Gastroesophageal sphincter (tissue), 4 donors: ENCODE results near the gene REEP1. TPM values are rescaled to one million over a fixed set of nuclear protein-coding genes. Genes with fewer than 3 reads are reported as not detected.

Source experiments
- ATAC-seq: fragments of 150-250 bp; one replicate; pipeline ENCODE4 v1.9.1; 2016; ENCODE audit warnings: mild to moderate bottlenecking, moderate library complexity
- H3K27ac ChIP-seq, 4 donors: fragments of 200-600 bp; sonication (generic) in 3 of 4; 1 replicate in 3 of 4; 2 replicates in 1 of 4; pipeline ENCODE4 v1.5.1; 2016 to 2019
- H3K27me3 ChIP-seq: fragments of 200-600 bp; sonication (generic); one replicate; pipeline ENCODE4 v1.5.1; 2019
- H3K36me3 ChIP-seq, 2 donors: fragments of 200-600 bp; sonication (generic); one replicate each; pipeline ENCODE4 v1.5.1; 2019; ENCODE audit warnings: control low read depth in 1 of 2
- H3K4me1 ChIP-seq, 3 donors: fragments of 200-600 bp; sonication (generic); 1 replicate in 2 of 3; 2 replicates in 1 of 3; pipeline ENCODE4 v1.5.1; 2016 to 2019; ENCODE audit warnings: control low read depth in 2 of 3
- H3K4me3 ChIP-seq, 2 donors: fragments of 200-600 bp; sonication (generic); one replicate each; pipeline ENCODE4 v1.5.1; 2019; ENCODE audit warnings: mild to moderate bottlenecking in 1 of 2, moderate library complexity in 1 of 2
- H3K9me3 ChIP-seq, 3 donors: fragments of 200-600 bp; sonication (generic); one replicate each; pipeline ENCODE4 v1.5.1; 2017 to 2019; ENCODE audit warnings: control low read depth in 2 of 3
- EP300 ChIP-seq: sonication (generic); formaldehyde crosslinking; IDR thresholded peaks from one replicate; pipeline ENCODE4 v1.6.1; 2017; ENCODE audit warnings: antibody characterized with exemption, mild to moderate bottlenecking
- POLR2A ChIP-seq, 2 donors: fragments of 450-650 bp; IDR thresholded peaks; one replicate each; pipeline ENCODE4 v1.6.1; 2017; ENCODE audit warnings: antibody characterized with exemption in 2 of 2, mild to moderate bottlenecking in 2 of 2, moderate library complexity in 1 of 2
- POLR2AphosphoS5 ChIP-seq: sonication (generic); formaldehyde crosslinking; IDR thresholded peaks from one replicate; pipeline ENCODE4 v1.6.1; 2017; ENCODE audit warnings: antibody characterized with exemption
- WGBS, 2 donors: methylation state at CpG; one replicate each; pipeline ENCODE4 v1.1.5; 2018; ENCODE audit warnings: low coverage in 1 of 2; 5-methylcytosine and 5-hydroxymethylcytosine counted together
- total RNA-seq, 4 donors: library from RNA; depleted of rRNA; stranded (reverse); fragments of >200 nt; gene quantifications; one replicate each; pipeline ENCODE4 v1.1.0, GENCODE V29; 2016
- TF ChIP-seq, protein P1 (sequence below), 4 experiments: fragments of 200-600 bp in 2 of 4; fragments of 450-650 bp in 2 of 4; sonication (generic) in 1 of 4; IDR thresholded peaks; one replicate each; pipeline ENCODE4 v1.5.1; 2017 to 2019; ENCODE audit warnings: antibody characterized with exemption in 4 of 4, mild to moderate bottlenecking in 2 of 4, moderate library complexity in 2 of 4

Gene REEP1
- total RNA-seq, 4 donors from 2014 or later = 22.9 to 107 (median 70.7) TPM

DNA sequence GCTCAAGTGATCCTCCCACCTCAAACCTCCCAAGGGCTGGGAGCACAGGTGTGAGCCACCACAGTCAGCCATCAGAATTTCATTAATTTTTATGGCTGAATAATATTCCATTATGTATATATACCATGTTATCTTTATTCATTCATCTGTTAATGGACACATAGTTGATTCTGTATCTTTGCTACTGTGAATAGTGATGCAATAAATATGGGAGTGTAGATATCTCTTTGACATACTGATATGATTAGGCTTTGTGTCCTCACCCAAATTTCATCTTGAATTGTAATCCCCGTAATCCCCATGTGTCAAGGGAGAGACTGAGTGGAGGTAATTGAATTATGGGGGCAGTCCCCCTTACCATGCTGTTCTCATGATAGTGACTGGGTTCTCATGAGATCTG is 38.2 kb upstream of the REEP1 start:
- Histone ChIP-seq H3K27ac (no peak overlapping the region), H3K4me1 (peaks cover 0 to 7% (median 3%) of the 10 kb centered on the region in 3 donors), H3K9me3 (peaks cover 0 to 2% (median 0%) of the 10 kb centered on the region in 3 donors), H3K4me3 (no peak overlapping the region), H3K27me3 (no peaks in the 10 kb centered on the region), H3K36me3 (no peaks in the 10 kb centered on the region)
- no peak for TF ChIP-seq POLR2AphosphoS5
- TF ChIP-seq, protein P1, sequence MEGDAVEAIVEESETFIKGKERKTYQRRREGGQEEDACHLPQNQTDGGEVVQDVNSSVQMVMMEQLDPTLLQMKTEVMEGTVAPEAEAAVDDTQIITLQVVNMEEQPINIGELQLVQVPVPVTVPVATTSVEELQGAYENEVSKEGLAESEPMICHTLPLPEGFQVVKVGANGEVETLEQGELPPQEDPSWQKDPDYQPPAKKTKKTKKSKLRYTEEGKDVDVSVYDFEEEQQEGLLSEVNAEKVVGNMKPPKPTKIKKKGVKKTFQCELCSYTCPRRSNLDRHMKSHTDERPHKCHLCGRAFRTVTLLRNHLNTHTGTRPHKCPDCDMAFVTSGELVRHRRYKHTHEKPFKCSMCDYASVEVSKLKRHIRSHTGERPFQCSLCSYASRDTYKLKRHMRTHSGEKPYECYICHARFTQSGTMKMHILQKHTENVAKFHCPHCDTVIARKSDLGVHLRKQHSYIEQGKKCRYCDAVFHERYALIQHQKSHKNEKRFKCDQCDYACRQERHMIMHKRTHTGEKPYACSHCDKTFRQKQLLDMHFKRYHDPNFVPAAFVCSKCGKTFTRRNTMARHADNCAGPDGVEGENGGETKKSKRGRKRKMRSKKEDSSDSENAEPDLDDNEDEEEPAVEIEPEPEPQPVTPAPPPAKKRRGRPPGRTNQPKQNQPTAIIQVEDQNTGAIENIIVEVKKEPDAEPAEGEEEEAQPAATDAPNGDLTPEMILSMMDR (IDR thresholded peaks at IDR 0.05) = no peak
- no peak for TF ChIP-seq EP300
- TF ChIP-seq POLR2A (IDR thresholded peaks at IDR 0.05) = no peak
- ATAC-seq = no peak
- WGBS, 2 donors = 94 to 100% methylated on average over 1 of the region's 1 CpG

- TF ChIP-seq POLR2A (IDR thresholded peaks at IDR 0.05) = no peak
- TF ChIP-seq, protein P1 (IDR thresholded peaks at IDR 0.05) = peak; percentile 57 to 71 (median 64)
These were observed 35.4 kb upstream of the REEP1 start for GRCh38 chr2:86372641-86373502.

DNA sequence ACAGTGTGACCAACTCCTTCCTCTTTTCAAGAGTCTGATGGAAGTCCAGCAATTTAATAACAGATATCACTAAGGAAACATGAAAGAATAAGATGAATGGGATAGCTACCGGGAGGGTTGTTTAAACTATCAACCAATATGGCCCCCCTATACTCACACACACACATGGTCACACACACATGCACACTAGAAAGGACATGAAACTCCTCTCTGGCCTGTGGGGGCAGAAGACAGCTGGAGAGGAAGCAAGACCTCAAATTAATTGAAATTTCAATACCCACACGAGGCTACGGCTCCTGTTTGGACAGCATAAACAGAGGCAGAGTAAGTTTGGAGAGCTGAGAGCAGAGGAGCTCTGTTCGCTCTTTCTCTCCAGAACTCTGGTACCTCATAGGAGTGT is 34.7 kb upstream of the REEP1 start:
- Histone ChIP-seq H3K27me3 (no peaks in the 10 kb centered on the region), H3K27ac (peak overlapping the region in 1 of 4 donors; percentile 31)

More at GRCh38 chr2:86372641-86373502, 35.4 kb upstream of the REEP1 start:
- H3K9me3 ChIP-seq = peaks cover 0 to 5% (median 0%) of the 10 kb centered on the region in 3 donors
- peak; percentile 77 for ATAC-seq
- H3K4me1 ChIP-seq = peaks cover 0 to 17% (median 6%) of the 10 kb centered on the region in 3 donors
- 14 to 24% methylated on average over 3 of the region's 4 CpGs for WGBS, 2 donors
- H3K27ac ChIP-seq = peak overlapping the region in 1 of 4 donors; percentile 31
- no peak overlapping the region for H3K4me3 ChIP-seq
- H3K36me3 ChIP-seq = no peaks in the 10 kb centered on the region
- no peaks in the 10 kb centered on the region for H3K27me3 ChIP-seq

DNA sequence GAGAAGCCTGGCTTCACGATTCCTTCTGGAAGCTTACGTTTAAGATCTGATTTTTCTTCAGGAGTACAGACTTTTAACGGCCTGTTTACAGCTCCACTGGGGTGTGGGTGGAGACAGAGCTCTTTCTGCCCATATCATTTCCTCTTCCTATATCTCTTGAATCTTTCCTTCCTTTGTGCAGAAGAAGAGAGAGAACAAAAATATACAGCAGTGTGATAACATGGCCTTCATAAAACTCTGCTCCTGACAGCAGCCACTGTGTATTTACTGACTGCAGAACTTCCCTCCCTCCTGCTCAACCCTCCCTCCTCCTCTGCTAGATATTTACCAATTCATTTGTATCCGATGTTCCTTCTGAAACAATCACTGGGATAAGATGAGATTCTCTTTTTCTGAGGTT is 34.1 kb upstream of the REEP1 start:
- H3K36me3 ChIP-seq = no peaks in the 10 kb centered on the region
- peaks cover 0 to 19% (median 7%) of the 10 kb centered on the region in 3 donors for H3K4me1 ChIP-seq
- no peak for ATAC-seq
- H3K9me3 ChIP-seq = peaks cover 0 to 5% (median 0%) of the 10 kb centered on the region in 3 donors
- 33 to 35% methylated on average over 4 of the region's 4 CpGs for WGBS, 2 donors
- no peak overlapping the region for H3K4me3 ChIP-seq
- H3K27ac ChIP-seq = no peak overlapping the region
- H3K27me3 ChIP-seq = no peaks in the 10 kb centered on the region
- TF ChIP-seq EP300 = no peak
- TF ChIP-seq, protein P1 (IDR thresholded peaks at IDR 0.05) = no peak
- TF ChIP-seq POLR2AphosphoS5 = no peak
- TF ChIP-seq POLR2A (IDR thresholded peaks at IDR 0.05) = no peak

More for the DNA sequence above, 34.7 kb upstream of the REEP1 start:
- peaks cover 0 to 5% (median 0%) of the 10 kb centered on the region in 3 donors for H3K9me3 ChIP-seq
- no peak for TF ChIP-seq POLR2A (IDR thresholded peaks at IDR 0.05)
- no peak for TF ChIP-seq POLR2AphosphoS5
- TF ChIP-seq, protein P1 (IDR thresholded peaks at IDR 0.05) = no peak
- TF ChIP-seq EP300 = no peak
- 49 to 67% methylated on average over 1 to 4 of the region's 4 CpGs for WGBS, 2 donors
- ATAC-seq = no peak
- peaks cover 0 to 19% (median 7%) of the 10 kb centered on the region in 3 donors for H3K4me1 ChIP-seq
- H3K4me3 ChIP-seq = no peak overlapping the region
- H3K36me3 ChIP-seq = no peaks in the 10 kb centered on the region
